Fibroblast of villous mesenchyme (primary cell): Measurements from ENCODE around the gene POTED. TPM values are rescaled to one million over a fixed set of nuclear protein-coding genes. Genes with fewer than 3 reads are reported as not detected.
"Not testable (repeated sequence)": the region's sequence is repeated elsewhere in the genome, so short reads cannot be mapped to it uniquely, and the experiment has no call there.

Source experiments
- DNase-seq: peaks from one replicate; pipeline ENCODE4 v3.0.0-alpha.2; 2010; ENCODE audit warnings: low read depth
- H3K4me3 ChIP-seq: 2 replicates; pipeline ENCODE4 v1.5.1; 2011; ENCODE audit warnings: low read depth, mild to moderate bottlenecking, low read length
- small RNA-seq: library from RNA; depleted of rRNA; stranded (forward); fragments of <200 nt; gene quantifications from one replicate; pipeline ENCODE3, GENCODE V24; 2012
- total RNA-seq: library from RNA; depleted of rRNA; stranded (reverse); fragments of >200 nt; gene quantifications from 2 replicates; pipeline ENCODE4 v1.2.3, GENCODE V29; 2012

The POTED gene
- not detected in 2 replicates for total RNA-seq

- H3K4me3 ChIP-seq, DNase-seq: not testable (repeated sequence)
These were observed at the start of gene POTED for GRCh38 chr21:13609477-13609876. TSS of gene POTED (plus strand) at chr21:13609777. CDS start at chr21:13610229, 452 bp downstream.

- H3K4me3 ChIP-seq, DNase-seq: not testable (repeated sequence)
These were observed 40.5 kb downstream of the POTED start for GRCh38 chr21:13650101-13650500.

- H3K4me3 ChIP-seq, DNase-seq: not testable (repeated sequence)
These were observed 42.2 kb downstream of the POTED start for GRCh38 chr21:13651746-13652145.

Small RNA genes lying within 50 kb of the gene (small RNA-seq; reads per million reads assigned to genes)
- gene AL050303.3 = not detected
- gene MIR3118-1 = not detected
- not detected for gene RNU6-286P
